Left lung (tissue), 10 donors: ENCODE measurements around the gene DST. TPM values are rescaled to one million over a fixed set of nuclear protein-coding genes. Genes with fewer than 3 reads are reported as not detected.

Experiments used
- ATAC-seq: fragments of 200-7000 bp; cut with Tn5 transposase; one replicate; pipeline ENCODE4 v1.9.1; 2020; ENCODE audit warnings: moderate library complexity
- DNase-seq, 4 donors: peaks; one replicate each; pipeline ENCODE4 v3.0.0-alpha.2; 2013 to 2020
- H3K27ac ChIP-seq, 2 donors: fragments of 200-600 bp; sonication (generic) in 1 of 2; one replicate each; pipeline versions ENCODE4 v1.5.0 to v1.8.0; 2020 to 2021
- H3K27me3 ChIP-seq, 2 donors: fragments of 200-600 bp; sonication (generic) in 1 of 2; one replicate each; pipeline versions ENCODE4 v1.5.0 to v1.8.0; 2020 to 2021
- H3K36me3 ChIP-seq, 2 donors: fragments of 200-600 bp; sonication (generic) in 1 of 2; one replicate each; pipeline versions ENCODE4 v1.5.0 to v1.8.0; 2020 to 2021
- H3K4me1 ChIP-seq, 2 donors: fragments of 200-600 bp; one replicate each; pipeline ENCODE4 v1.8.0; 2021
- H3K4me3 ChIP-seq, 2 donors: fragments of 200-600 bp; sonication (generic) in 1 of 2; one replicate each; pipeline versions ENCODE4 v1.5.0 to v1.8.0; 2020 to 2021; ENCODE audit warnings: mild to moderate bottlenecking in 1 of 2
- H3K9me3 ChIP-seq, 2 donors: fragments of 200-600 bp; sonication (generic) in 1 of 2; one replicate each; pipeline versions ENCODE4 v1.5.0 to v1.8.0; 2020 to 2021
- CTCF ChIP-seq, 2 donors: fragments of 200-600 bp; sonication (generic) in 1 of 2; IDR thresholded peaks; one replicate each; pipeline versions ENCODE4 v1.5.0 to v1.8.0; 2021; ENCODE audit warnings: antibody characterized with exemption in 2 of 2
- intact Hi-C, 2 donors: fragments of 100-400 bp; cut with DNase I; formaldehyde crosslinking; loops; one replicate each; pipeline versions ENCODE4 v1.11.2 to v1.14.2; 2022
- polyA plus RNA-seq, 6 donors: library from polyadenylated mRNA; unstranded; fragments of 120-200 nt; gene quantifications; one replicate each; pipeline ENCODE4 v1.2.1, GENCODE V29; 2013; ENCODE audit not compliant: insufficient read length in 6 of 6
- total RNA-seq, 2 donors: library from RNA; stranded (reverse); fragmentation: NEBNext Ultra II Directional; extraction: Animal tissue kit (Norgen Biotek cat#: 25700); gene quantifications; one replicate each; pipeline ENCODE4 v1.2.1, GENCODE V29; 2021
- donor health status: DM: no; HTN: yes; CAD: no.
- donor health status: DM: no; HTN: no; CAD: no.

The DST gene
- total and polyA plus RNA-seq, 8 donors = 290 to 636 (median 504) TPM

DNA sequence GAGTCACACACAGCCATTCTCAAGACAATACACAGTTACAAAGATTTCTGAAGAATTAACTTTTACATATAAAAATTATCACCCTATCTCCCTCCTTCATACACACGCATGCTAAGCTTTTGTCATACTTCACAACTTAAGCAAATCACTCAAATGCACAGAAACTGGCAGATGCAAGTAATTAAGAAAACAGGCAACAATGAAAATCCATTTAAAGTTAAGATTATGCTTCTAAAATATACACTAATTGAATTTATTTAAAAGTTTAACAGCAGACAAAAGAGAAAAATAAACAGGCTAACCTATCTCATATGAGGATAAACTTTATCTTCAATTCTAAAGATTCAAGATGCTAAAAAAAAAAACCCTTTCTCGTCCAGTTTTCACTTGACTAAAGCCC, 68.4 kb downstream of the DST start:
- Histone ChIP-seq H3K36me3 (no peaks in the 10 kb centered on the region), H3K27ac (no peak overlapping the region), H3K4me3 (no peak overlapping the region), H3K9me3 (no peaks in the 10 kb centered on the region), H3K27me3 (no peaks in the 10 kb centered on the region), H3K4me1 (no peaks in the 10 kb centered on the region)
- intact Hi-C loops = no loop called here
- TF ChIP-seq CTCF (IDR thresholded peaks at IDR 0.05) = no peak
- ATAC-seq = no peak
- no peak for DNase-seq

DNA sequence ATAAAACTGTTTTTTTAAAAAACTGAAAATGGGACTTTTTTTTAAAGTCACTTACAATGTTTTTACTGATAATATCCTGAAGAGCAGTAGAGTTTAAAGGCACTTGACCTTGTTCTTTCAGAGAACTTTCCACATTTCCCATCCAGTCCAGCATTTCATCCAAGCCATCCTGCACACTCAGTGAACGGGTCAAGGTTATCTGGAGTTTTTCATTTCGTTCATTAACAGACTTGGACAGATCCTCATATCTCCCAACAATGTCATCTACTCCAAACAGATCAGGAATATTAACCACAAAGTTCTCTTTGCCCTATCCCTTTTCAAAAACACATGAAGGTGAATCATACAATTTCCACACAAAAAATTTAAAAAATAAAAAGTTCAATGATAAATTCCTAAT, 69.1 kb downstream of the DST start:
- DNase-seq = no peak
- H3K9me3 ChIP-seq = no peaks in the 10 kb centered on the region
- TF ChIP-seq CTCF (IDR thresholded peaks at IDR 0.05) = no peak

DNA sequence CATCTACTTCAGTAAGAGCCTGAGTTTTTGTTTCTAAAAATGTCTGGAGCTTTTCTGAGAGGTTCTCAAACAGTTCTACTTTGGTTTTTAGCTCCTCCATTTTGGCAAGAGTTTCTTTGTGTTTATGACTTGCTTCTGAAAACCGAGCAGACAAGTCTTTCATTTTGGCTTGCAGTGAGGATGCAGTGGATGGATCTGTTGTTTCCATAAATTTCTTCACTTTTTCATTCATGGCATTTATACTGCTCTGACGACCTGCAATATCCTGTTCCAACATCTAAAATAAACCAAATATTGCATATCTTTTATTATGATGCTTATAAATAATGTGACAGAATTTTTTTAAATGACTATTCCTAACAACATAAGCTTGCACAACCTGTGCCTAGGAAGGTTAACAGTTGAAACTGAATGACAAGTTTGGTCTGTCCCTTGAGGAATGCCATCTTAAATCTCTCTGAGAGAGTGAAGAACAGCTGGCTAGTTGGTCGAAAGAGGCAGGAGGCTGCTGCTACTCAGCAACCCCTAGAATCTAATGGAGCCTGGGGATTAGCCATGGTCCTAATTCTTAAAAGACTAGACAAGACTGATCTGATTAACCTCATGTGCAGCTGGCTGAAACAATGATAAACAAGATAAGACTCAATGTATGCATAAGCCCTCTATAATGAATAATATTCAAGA, 69.8 kb downstream of the DST start:
- DNase-seq (peak in 2 of 4 donors; percentile 49 to 64), ATAC-seq (peak; percentile 27)
- TF ChIP-seq CTCF (IDR thresholded peaks at IDR 0.05) = no peak
- H3K4me3 ChIP-seq = no peak overlapping the region
- no peak overlapping the region for H3K27ac ChIP-seq
- H3K9me3 ChIP-seq = no peaks in the 10 kb centered on the region
- no peaks in the 10 kb centered on the region for H3K36me3 ChIP-seq
- intact Hi-C loops = no loop called here
- no peaks in the 10 kb centered on the region for H3K4me1 ChIP-seq
- H3K27me3 ChIP-seq = no peaks in the 10 kb centered on the region

More for the DNA sequence above, 69.1 kb downstream of the DST start:
- intact Hi-C loops = no loop called here
- Histone ChIP-seq H3K4me3 (no peak overlapping the region), H3K27me3 (no peaks in the 10 kb centered on the region), H3K36me3 (no peaks in the 10 kb centered on the region), H3K4me1 (no peaks in the 10 kb centered on the region), H3K27ac (no peak overlapping the region)
- ATAC-seq = peak; percentile 14

- Histone ChIP-seq H3K36me3 (no peaks in the 10 kb centered on the region), H3K27ac (no peak overlapping the region), H3K4me3 (no peak overlapping the region), H3K27me3 (no peaks in the 10 kb centered on the region), H3K9me3 (no peaks in the 10 kb centered on the region), H3K4me1 (no peaks in the 10 kb centered on the region)
- intact Hi-C loops = no loop called here
- no peak for ATAC-seq
- TF ChIP-seq CTCF (IDR thresholded peaks at IDR 0.05) = no peak
- DNase-seq = no peak
Measured at GRCh38 chr6:56571605-56572004, 71.1 kb downstream of the DST start.

DNA sequence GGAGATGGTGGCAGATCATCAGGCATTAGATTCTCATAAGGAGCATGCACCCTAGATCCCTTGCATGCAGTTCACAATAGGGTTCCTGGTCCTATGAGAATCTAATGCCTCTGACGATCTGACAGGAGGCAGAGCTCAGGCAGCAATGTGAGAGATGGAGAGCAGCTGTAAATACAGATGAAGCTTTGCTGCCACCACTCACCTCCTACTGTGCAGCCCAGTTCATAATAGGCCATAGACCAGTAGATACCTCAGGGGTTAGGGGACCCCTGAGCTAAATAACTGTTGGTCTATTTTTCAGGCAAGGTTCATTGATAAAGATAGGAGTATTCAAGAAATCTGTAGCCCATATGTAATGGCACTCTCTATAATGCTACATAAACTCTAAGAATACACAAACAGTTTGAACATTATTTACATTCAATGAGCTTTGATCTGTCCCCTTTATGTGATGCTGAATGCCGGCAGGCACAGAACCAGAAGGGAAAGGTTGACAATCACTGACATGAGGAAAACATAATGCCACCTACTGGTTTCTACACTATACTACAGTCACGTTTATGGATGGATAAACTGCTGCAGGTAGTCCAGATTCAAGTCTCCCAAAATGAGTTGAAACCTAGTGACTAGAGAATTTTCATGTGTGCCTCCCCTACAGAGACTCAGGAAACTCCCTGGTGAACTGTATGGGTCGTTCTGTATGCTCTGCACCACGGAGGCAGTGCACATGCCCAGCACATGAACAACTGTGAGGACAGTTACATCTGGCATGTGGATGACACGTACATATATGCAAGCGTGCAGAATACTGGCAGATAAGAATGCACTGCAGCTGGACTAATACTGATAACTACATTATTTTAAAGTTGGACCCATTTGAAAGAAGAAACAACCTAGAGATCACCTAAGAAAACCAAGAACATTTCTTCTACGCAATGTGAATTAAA, 72.0 kb downstream of the DST start:
- no peaks in the 10 kb centered on the region for H3K27me3 ChIP-seq
- no peaks in the 10 kb centered on the region for H3K4me1 ChIP-seq
- DNase-seq = peak in 1 of 4 donors; percentile 42
- H3K36me3 ChIP-seq = peaks cover 0 to under 1% of the 10 kb centered on the region in 2 donors
- intact Hi-C loops = no loop called here
- no peaks in the 10 kb centered on the region for H3K9me3 ChIP-seq
- no peak overlapping the region for H3K27ac ChIP-seq
- no peak overlapping the region for H3K4me3 ChIP-seq
- peak; percentile 80 for ATAC-seq
- TF ChIP-seq CTCF (IDR thresholded peaks at IDR 0.05) = peak; percentile 46 to 50
